GM23248 (cell line): ENCODE results near the gene EML6. TPM values are rescaled to one million over a fixed set of nuclear protein-coding genes. Genes with fewer than 3 reads are reported as not detected.
A peak's percentile ranks its signal among the peaks of the same experiment; 100 is the strongest.

Source experiments
- DNase-seq: peaks from one replicate; pipeline ENCODE4 v3.0.0-alpha.2; 2015
- H2AFZ ChIP-seq: fragments of 200-600 bp; sonication (generic); 2 replicates; pipeline ENCODE4 v1.6.1; 2016; ENCODE audit warnings: antibody characterized with exemption
- H3F3A ChIP-seq: fragments of 200-600 bp; sonication (generic); 2 replicates; pipeline ENCODE4 v1.6.1; 2016; ENCODE audit warnings: mild to moderate bottlenecking, antibody characterized with exemption, mixed run types; ENCODE audit not compliant: insufficient read depth
- H3K27ac ChIP-seq: fragments of 200-600 bp; sonication (generic); 2 replicates; pipeline ENCODE4 v1.5.1; 2016; ENCODE audit warnings: mild to moderate bottlenecking
- H3K27me3 ChIP-seq: fragments of 200-600 bp; sonication (generic); replicated peaks from 2 replicates; pipeline ENCODE4 v1.6.1; 2016; ENCODE audit warnings: mild to moderate bottlenecking; ENCODE audit not compliant: insufficient read depth
- H3K36me3 ChIP-seq: fragments of 200-600 bp; sonication (generic); 2 replicates; pipeline ENCODE4 v1.6.1; 2016; ENCODE audit warnings: low read depth, mild to moderate bottlenecking
- H3K4me1 ChIP-seq: fragments of 200-600 bp; sonication (generic); 2 replicates; pipeline ENCODE4 v1.6.1; 2016; ENCODE audit warnings: mild to moderate bottlenecking; ENCODE audit not compliant: insufficient read depth
- H3K4me2 ChIP-seq: fragments of 200-600 bp; sonication (generic); one replicate; pipeline ENCODE4 v1.6.1; 2016; ENCODE audit warnings: mild to moderate bottlenecking; ENCODE audit not compliant: unreplicated experiment
- H3K4me3 ChIP-seq: fragments of 200-600 bp; sonication (generic); 2 replicates; pipeline ENCODE4 v1.5.1; 2016; ENCODE audit warnings: mild to moderate bottlenecking
- H3K79me2 ChIP-seq: fragments of 200-600 bp; sonication (generic); 2 replicates; pipeline ENCODE4 v1.6.1; 2016; ENCODE audit warnings: mild to moderate bottlenecking; ENCODE audit not compliant: insufficient read depth
- H3K9ac ChIP-seq: fragments of 200-600 bp; sonication (generic); 2 replicates; pipeline ENCODE4 v1.6.1; 2016; ENCODE audit warnings: mild to moderate bottlenecking
- H3K9me2 ChIP-seq: fragments of 200-600 bp; sonication (generic); 2 replicates; pipeline ENCODE4 v1.6.1; 2016; ENCODE audit warnings: mixed run types, mild to moderate bottlenecking, moderate library complexity; ENCODE audit not compliant: insufficient read depth
- H3K9me3 ChIP-seq: fragments of 200-600 bp; sonication (generic); one replicate; pipeline ENCODE4 v1.6.1; 2017; ENCODE audit warnings: low read depth
- H4K20me1 ChIP-seq: fragments of 200-600 bp; sonication (generic); 2 replicates; pipeline ENCODE4 v1.6.0; 2016; ENCODE audit not compliant: insufficient read depth
- EZH2 ChIP-seq: fragments of 200-600 bp; sonication (generic); IDR thresholded peaks from 2 replicates; pipeline ENCODE4 v1.6.1; 2018; ENCODE audit warnings: antibody characterized with exemption, mild to moderate bottlenecking; ENCODE audit not compliant: insufficient read depth, poor library complexity, severe bottlenecking
- EZH2phosphoT487 ChIP-seq: fragments of 200-600 bp; sonication (generic); IDR thresholded peaks from 2 replicates; pipeline ENCODE4 v1.6.1; 2018; ENCODE audit warnings: antibody characterized with exemption, moderate library complexity, mild to moderate bottlenecking, low read depth; ENCODE audit not compliant: insufficient read depth
- WGBS, 2 experiments: methylation state at CpG; one replicate each; pipeline ENCODE4 v1.1.6; 2015 to 2017; ENCODE audit warnings: low lambda C conversion rate in 2 of 2, low coverage in 1 of 2; ENCODE audit errors: missing lambda C conversion rate in 2 of 2; 5-methylcytosine and 5-hydroxymethylcytosine counted together
- in situ Hi-C: fragments of 300-500 bp; cut with MboI; formaldehyde crosslinking; loops from 2 replicates; pipeline ENCODE4 v1.15.0; 2020
- polyA plus RNA-seq: library from polyadenylated mRNA; unstranded; fragments of >200 nt; fragmentation: Nextera tagmentation; extraction: Ambion mirVana; gene quantifications from 2 replicates; pipeline ENCODE4 v1.2.1, GENCODE V29; 2016
- total RNA-seq: library from RNA; depleted of rRNA; stranded (reverse); fragments of >200 nt; shearing (Covaris generic); gene quantifications from 2 replicates; pipeline ENCODE4 v1.2.3, GENCODE V29; 2014

Gene EML6
- total and polyA plus RNA-seq, 2 experiments from 2014 or later = 0.54 to 0.76 TPM

- Histone ChIP-seq H3K9me2 (no peaks in the 10 kb centered on the region), H3K4me1 (peaks cover 19% of the 10 kb centered on the region), H3K27ac (no peak overlapping the region), H3F3A (peaks cover 38% of the 10 kb centered on the region), H3K4me3 (peak overlapping the region; percentile 82), H4K20me1 (no peaks in the 10 kb centered on the region), H3K36me3 (no peaks in the 10 kb centered on the region), H3K9me3 (no peaks in the 10 kb centered on the region), H3K9ac (peak overlapping the region; percentile 68), H2AFZ (peak overlapping the region; percentile 88), H3K79me2 (no peaks in the 10 kb centered on the region), H3K4me2 (peak overlapping the region; percentile 98), H3K27me3 (no peaks in the 10 kb centered on the region)
- in situ Hi-C loops = no loop called here
- 6 to 7% methylated on average over 75 to 76 of the region's 87 CpGs for whole genome bisulfite sequencing, 2 experiments
- peak; percentile 53 for DNase-seq
- TF ChIP-seq EZH2 = no peak
- TF ChIP-seq EZH2phosphoT487 = no peak
Measured at GRCh38 chr2:54724560-54725342, 1.3 kb downstream of the EML6 start.

- Histone ChIP-seq H3K36me3 (no peaks in the 10 kb centered on the region), H3K27me3 (no peaks in the 10 kb centered on the region), H3K9ac (no peak overlapping the region), H3K79me2 (no peaks in the 10 kb centered on the region), H2AFZ (no peak overlapping the region), H4K20me1 (no peaks in the 10 kb centered on the region), H3F3A (peaks cover 39% of the 10 kb centered on the region), H3K4me3 (peak overlapping the region; percentile 82; the same call in 1 of the 2 replicates), H3K4me1 (peaks cover 19% of the 10 kb centered on the region), H3K9me2 (no peaks in the 10 kb centered on the region), H3K27ac (no peak overlapping the region), H3K4me2 (no peak overlapping the region), H3K9me3 (no peaks in the 10 kb centered on the region)
- no peak for TF ChIP-seq EZH2
- TF ChIP-seq EZH2phosphoT487 = no peak
- WGBS, 2 experiments = 73 to 75% methylated on average over 8 of the region's 8 CpGs
- no peak for DNase-seq
- in situ Hi-C loops = no loop called here
Measured at GRCh38 chr2:54725343-54726099, 2.1 kb downstream of the EML6 start.

- WGBS, 2 experiments = 97 to 100% methylated on average over 1 of the region's 1 CpG
- H3K4me2 ChIP-seq = no peak overlapping the region
- no peak for TF ChIP-seq EZH2
- no peak for TF ChIP-seq EZH2phosphoT487
- H3K9ac ChIP-seq = no peak overlapping the region
- no peak overlapping the region for H3K27ac ChIP-seq
- H2AFZ ChIP-seq = no peak overlapping the region
- no peaks in the 10 kb centered on the region for H4K20me1 ChIP-seq
- no peaks in the 10 kb centered on the region for H3K27me3 ChIP-seq
- no peaks in the 10 kb centered on the region for H3K9me3 ChIP-seq
- peaks cover 34% of the 10 kb centered on the region for H3F3A ChIP-seq
- DNase-seq = no peak
- H3K4me1 ChIP-seq = peaks cover 19% of the 10 kb centered on the region
- H3K9me2 ChIP-seq = no peaks in the 10 kb centered on the region
- no peaks in the 10 kb centered on the region for H3K79me2 ChIP-seq
- H3K4me3 ChIP-seq = no peak overlapping the region
- no peaks in the 10 kb centered on the region for H3K36me3 ChIP-seq
- in situ Hi-C loops = no loop called here
Measured at GRCh38 chr2:54726431-54726830, 3.0 kb downstream of the EML6 start.

GRCh38 chr2:54726940-54727339, 3.5 kb downstream of the EML6 start:
- Histone ChIP-seq H3K36me3 (no peaks in the 10 kb centered on the region), H3F3A (peaks cover 32% of the 10 kb centered on the region), H3K27ac (no peak overlapping the region), H2AFZ (no peak overlapping the region), H4K20me1 (no peaks in the 10 kb centered on the region), H3K9ac (no peak overlapping the region), H3K9me3 (no peaks in the 10 kb centered on the region), H3K79me2 (no peaks in the 10 kb centered on the region), H3K27me3 (no peaks in the 10 kb centered on the region), H3K4me3 (no peak overlapping the region), H3K9me2 (no peaks in the 10 kb centered on the region), H3K4me2 (no peak overlapping the region), H3K4me1 (peaks cover 19% of the 10 kb centered on the region)
- no peak for DNase-seq
- WGBS, 2 experiments = 94 to 100% methylated on average over 2 of the region's 2 CpGs
- no peak for TF ChIP-seq EZH2phosphoT487
- TF ChIP-seq EZH2 = no peak
- in situ Hi-C loops = no loop called here
